Central memory CD8-positive, alpha-beta T cell (primary cell): ENCODE measurements around the gene ARIH2.

Experiments
- ATAC-seq: fragments of 150-1000 bp; cut with Tn5 transposase; replicated peaks from 2 replicates; pipeline ENCODE4 v1.10.0; 2022; ENCODE audit warnings: mild to moderate bottlenecking, moderate FRiP score, moderate number of reproducible peaks; ENCODE audit not compliant: poor library complexity, severe bottlenecking; ENCODE audit errors: extremely low read depth
- DNase-seq, 2 donors: peaks; one replicate each; pipeline ENCODE4 v3.0.0; 2021; ENCODE audit warnings: low spot score in 2 of 2
- H3K27ac Mint-ChIP-seq: one replicate; pipeline ENCODE4 v1.8.0; 2022; ENCODE audit warnings: low read depth, mild to moderate bottlenecking, moderate library complexity, mixed read lengths
- H3K27me3 Mint-ChIP-seq: one replicate; pipeline ENCODE4 v1.8.0; 2022; ENCODE audit warnings: mixed read lengths
- H3K36me3 Mint-ChIP-seq: one replicate; pipeline ENCODE4 v1.8.0; 2022; ENCODE audit warnings: mild to moderate bottlenecking, moderate library complexity, mixed read lengths; ENCODE audit not compliant: insufficient read depth
- H3K4me1 Mint-ChIP-seq: one replicate; pipeline ENCODE4 v1.8.0; 2022; ENCODE audit warnings: mixed read lengths
- H3K4me3 Mint-ChIP-seq: one replicate; pipeline ENCODE4 v1.8.0; 2022; ENCODE audit warnings: mild to moderate bottlenecking, moderate library complexity, mixed read lengths
- H3K9me3 Mint-ChIP-seq: one replicate; pipeline ENCODE4 v1.8.0; 2022; ENCODE audit warnings: mixed read lengths

ARIH2 gene

DNA sequence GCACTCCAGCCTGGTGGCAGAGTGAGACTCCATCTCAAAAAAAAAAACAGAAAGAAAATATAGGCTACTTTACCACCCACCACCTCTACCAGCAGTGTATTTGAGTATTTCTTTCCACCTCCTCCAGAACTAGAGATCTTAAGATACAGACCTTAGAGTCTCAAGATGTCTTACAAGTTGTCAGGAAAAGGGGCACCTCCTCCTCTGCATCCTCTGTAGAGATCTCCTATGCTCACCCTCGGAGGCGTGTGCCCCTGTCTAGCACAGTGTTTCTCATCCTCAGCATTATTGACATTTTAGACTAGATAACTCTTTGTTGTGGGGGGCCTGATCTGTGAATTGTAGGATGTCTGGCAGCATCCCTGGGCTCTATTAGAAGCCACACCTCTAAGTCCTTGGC is 43.7 kb downstream of the ARIH2 start:
- Mint-ChIP-seq H3K36me3 (peaks cover 34% of the 10 kb centered on the region), H3K9me3 (no peaks in the 10 kb centered on the region), H3K4me3 (no peak overlapping the region), H3K27ac (no peak overlapping the region), H3K27me3 (no peaks in the 10 kb centered on the region), H3K4me1 (peaks cover 5% of the 10 kb centered on the region)
- ATAC-seq (no peak), DNase-seq (no peak)

DNA sequence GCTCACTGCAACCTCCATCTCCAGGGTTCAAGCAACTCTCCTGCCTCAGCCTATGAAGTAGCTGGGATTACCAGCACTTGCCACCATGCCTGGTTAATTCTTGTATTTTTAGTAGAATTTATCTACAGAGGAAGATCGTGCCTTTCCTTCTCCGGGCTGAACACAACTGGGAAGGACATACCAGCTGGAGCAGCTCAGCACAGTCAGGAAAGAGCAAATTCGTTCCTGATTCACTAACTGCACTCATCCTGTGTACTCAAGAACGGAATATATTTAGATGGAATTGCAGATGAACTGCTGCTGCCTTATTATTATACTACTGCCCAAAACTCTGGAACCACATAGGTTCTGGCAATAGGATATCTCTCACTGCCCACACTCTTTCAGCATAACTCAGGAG is 44.3 kb downstream of the ARIH2 start:
- no peak for DNase-seq
- H3K36me3 Mint-ChIP-seq, result peaks cover 36% of the 10 kb centered on the region
- ATAC-seq, result no peak

DNA sequence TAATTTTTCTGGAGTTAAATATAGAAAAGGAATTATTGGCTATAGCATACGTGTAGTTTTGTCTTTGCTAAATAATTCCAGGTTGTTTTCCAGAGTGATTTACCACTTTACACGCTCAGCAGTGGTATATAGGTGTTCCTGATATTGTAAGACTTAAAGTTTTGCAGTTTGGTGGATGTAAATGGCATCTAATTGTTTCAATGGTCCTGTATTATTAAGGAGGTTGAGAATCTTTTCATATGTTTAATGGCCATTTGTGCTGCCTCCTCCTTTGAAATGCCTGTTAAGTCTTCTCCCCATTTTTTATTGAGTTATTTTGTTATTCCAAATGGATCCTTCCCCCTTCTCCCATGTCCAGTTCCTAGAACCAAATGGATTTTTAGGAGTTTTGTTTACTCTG is 44.9 kb downstream of the ARIH2 start:
- H3K27me3 Mint-ChIP-seq, result no peaks in the 10 kb centered on the region

More for the DNA sequence above, 44.3 kb downstream of the ARIH2 start:
- H3K9me3 Mint-ChIP-seq, result no peaks in the 10 kb centered on the region
- H3K27me3 Mint-ChIP-seq, result no peaks in the 10 kb centered on the region
- H3K27ac Mint-ChIP-seq, result no peak overlapping the region
- H3K4me1 Mint-ChIP-seq, result peaks cover 5% of the 10 kb centered on the region
- H3K4me3 Mint-ChIP-seq, result no peak overlapping the region

DNA sequence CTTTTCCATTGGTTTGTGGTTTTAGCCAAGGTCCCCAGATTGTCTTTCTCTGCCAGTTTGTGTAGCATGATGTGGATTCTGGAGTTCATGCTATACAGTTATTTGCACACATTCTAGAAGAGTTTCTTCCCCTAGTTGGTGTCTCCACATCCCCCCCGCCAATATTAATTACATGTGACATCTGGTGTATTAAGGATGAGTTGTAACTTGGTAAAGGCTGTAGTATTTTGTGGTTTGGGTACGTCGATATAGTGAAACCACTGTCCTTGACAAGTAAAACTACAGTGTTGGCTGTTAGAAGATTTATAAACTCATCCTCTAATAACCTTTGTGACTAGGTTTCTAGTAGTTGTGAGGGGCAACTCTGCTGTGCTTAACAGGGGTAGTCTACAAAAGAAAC is 47.7 kb downstream of the ARIH2 start:
- Mint-ChIP-seq H3K4me1 (peaks cover 5% of the 10 kb centered on the region), H3K4me3 (no peak overlapping the region), H3K27ac (no peak overlapping the region), H3K9me3 (no peaks in the 10 kb centered on the region), H3K36me3 (peaks cover 66% of the 10 kb centered on the region), H3K27me3 (no peaks in the 10 kb centered on the region)
- DNase-seq (no peak), ATAC-seq (peak; percentile 40)

More for the DNA sequence above, 44.9 kb downstream of the ARIH2 start:
- peaks cover 40% of the 10 kb centered on the region for H3K36me3 Mint-ChIP-seq
- H3K27ac Mint-ChIP-seq, result no peak overlapping the region
- peaks cover 5% of the 10 kb centered on the region for H3K4me1 Mint-ChIP-seq
- DNase-seq, result no peak
- no peaks in the 10 kb centered on the region for H3K9me3 Mint-ChIP-seq
- no peak overlapping the region for H3K4me3 Mint-ChIP-seq
- ATAC-seq, result no peak

DNA sequence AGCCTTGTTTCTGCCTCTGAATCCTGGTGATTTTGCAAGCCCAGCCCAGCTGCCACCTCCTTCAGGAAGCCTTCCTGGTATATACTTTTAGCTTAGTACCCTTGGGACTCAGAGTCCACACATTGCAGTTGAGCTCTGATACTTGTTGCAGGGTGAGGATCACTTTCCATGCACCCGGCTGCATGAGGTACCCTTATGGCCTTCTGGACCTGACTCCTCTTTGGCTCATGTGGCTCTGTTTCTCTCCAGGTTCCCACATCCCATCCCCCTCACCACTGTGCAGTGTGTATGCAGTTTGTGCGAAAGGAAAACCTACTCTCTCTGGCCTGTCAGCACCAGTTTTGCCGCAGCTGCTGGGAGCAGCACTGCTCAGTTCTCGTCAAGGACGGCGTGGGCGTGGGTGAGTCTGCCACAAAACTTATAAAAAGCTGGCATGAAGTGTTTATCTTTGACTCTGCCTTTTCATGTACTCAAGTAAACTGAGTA is 48.3 kb downstream of the ARIH2 start:
- Mint-ChIP-seq H3K27ac (no peak overlapping the region), H3K9me3 (no peaks in the 10 kb centered on the region), H3K4me1 (peaks cover 5% of the 10 kb centered on the region), H3K4me3 (no peak overlapping the region), H3K36me3 (peaks cover 71% of the 10 kb centered on the region), H3K27me3 (no peaks in the 10 kb centered on the region)
- DNase-seq (no peak), ATAC-seq (no peak)

DNA sequence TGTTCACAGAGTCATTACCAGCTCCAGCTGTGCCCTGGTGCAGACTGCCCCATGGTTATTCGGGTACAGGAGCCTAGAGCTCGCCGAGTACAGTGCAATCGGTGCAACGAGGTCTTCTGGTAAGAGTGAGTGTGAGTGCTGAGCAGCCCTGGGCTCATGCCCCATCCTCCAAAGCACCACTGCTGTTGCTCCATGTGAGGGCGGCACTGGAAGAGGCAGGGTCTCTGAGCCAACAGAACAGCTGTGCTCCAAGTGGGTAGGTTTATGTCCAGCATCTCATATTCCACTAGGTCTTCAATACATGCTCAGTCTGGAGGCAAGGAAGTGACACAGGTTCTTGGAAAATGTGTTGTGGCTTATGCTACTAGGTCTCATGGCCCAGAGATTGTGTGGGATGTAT is 51.9 kb downstream of the ARIH2 start:
- DNase-seq, result no peak
- no peaks in the 10 kb centered on the region for H3K27me3 Mint-ChIP-seq

DNA sequence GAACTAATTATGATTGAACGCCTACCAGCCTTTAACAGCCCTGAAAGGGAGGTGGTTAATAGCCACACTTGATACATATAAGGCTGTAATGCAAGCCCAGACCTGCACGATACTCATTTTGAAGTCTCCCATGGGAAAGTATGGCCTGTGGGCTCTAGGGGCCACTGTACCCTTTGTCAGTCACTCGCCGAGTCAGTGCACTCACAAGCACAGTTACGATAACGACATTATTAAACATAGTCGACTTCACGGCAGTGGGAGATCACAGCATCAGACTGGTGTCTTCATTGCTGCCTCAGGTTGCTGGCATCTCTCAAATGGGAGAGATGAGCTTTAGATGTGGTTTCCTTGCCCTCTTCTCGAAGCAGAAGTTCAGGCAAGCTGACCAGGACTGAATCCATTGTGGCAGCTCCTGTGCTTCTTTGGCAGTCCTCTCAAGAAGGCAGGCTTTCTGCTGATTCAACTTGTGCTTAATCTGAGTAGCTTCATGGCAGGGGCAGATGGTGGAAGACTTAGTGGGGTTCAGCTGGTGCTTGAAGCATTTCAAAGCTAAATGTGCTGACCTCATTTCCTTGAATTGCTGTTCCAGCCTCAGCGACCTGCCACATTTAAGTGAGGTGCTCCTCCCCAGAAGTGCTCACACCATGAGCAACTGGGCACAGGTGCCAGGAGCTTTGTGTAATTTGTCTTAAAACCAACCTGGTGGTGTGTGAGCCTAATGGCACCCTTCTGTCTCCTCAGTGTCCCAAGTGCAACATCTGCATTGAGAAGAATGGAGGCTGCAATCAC is 55.6 kb downstream of the ARIH2 start:
- H3K9me3 Mint-ChIP-seq, result no peaks in the 10 kb centered on the region
- no peak for ATAC-seq
- no peak for DNase-seq
- no peaks in the 10 kb centered on the region for H3K4me1 Mint-ChIP-seq
- peaks cover 80% of the 10 kb centered on the region for H3K36me3 Mint-ChIP-seq
- no peak overlapping the region for H3K4me3 Mint-ChIP-seq
- H3K27me3 Mint-ChIP-seq, result no peaks in the 10 kb centered on the region
- H3K27ac Mint-ChIP-seq, result no peak overlapping the region

More for the DNA sequence above, 51.9 kb downstream of the ARIH2 start:
- H3K4me3 Mint-ChIP-seq, result no peak overlapping the region
- H3K4me1 Mint-ChIP-seq, result peaks cover 5% of the 10 kb centered on the region
- no peak for ATAC-seq
- H3K27ac Mint-ChIP-seq, result no peak overlapping the region
- H3K9me3 Mint-ChIP-seq, result no peaks in the 10 kb centered on the region
- H3K36me3 Mint-ChIP-seq, result peaks cover 82% of the 10 kb centered on the region

DNA sequence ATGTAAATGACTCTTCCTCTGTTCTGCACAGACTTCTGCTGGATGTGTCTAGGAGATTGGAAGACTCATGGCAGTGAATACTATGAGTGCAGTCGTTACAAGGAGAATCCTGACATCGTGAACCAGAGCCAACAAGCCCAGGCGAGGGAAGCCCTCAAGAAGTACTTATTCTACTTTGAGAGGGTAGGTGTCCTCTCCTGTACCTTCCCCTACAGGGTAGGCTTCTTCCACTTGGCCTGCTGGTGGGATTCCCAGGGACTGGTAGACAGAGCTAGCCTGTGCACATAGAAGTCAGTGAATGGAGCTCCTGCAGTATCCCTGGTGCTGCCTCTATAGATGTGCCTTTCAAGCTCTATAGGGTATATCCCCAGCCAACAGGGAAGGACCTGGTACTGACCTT is 60.8 kb downstream of the ARIH2 start:
- H3K27me3 Mint-ChIP-seq, result no peaks in the 10 kb centered on the region
- H3K4me3 Mint-ChIP-seq, result no peak overlapping the region
- H3K36me3 Mint-ChIP-seq, result peaks cover 67% of the 10 kb centered on the region
- no peaks in the 10 kb centered on the region for H3K9me3 Mint-ChIP-seq
- no peak overlapping the region for H3K27ac Mint-ChIP-seq
- no peaks in the 10 kb centered on the region for H3K4me1 Mint-ChIP-seq
- ATAC-seq (no peak), DNase-seq (no peak)

DNA sequence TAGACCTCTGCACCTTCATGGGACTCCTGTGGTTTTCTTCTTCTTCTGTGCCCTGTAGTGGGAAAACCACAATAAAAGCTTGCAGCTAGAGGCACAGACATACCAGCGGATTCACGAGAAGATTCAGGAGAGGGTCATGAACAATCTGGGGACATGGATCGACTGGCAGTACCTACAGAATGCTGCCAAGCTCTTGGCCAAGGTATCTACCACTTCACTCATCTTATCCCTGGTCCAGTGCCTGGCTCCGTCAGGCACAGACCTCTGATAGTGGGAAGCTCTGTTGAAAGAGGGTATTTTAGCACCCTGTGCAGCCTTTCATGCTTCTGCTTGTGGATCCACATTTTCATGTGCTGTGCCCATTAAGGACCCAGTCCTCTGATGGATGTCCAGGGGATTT is 61.7 kb downstream of the ARIH2 start:
- Mint-ChIP-seq H3K9me3 (no peaks in the 10 kb centered on the region), H3K27me3 (no peaks in the 10 kb centered on the region), H3K36me3 (peaks cover 59% of the 10 kb centered on the region), H3K4me1 (no peaks in the 10 kb centered on the region), H3K27ac (no peak overlapping the region), H3K4me3 (no peak overlapping the region)
- ATAC-seq (no peak), DNase-seq (no peak)

DNA sequence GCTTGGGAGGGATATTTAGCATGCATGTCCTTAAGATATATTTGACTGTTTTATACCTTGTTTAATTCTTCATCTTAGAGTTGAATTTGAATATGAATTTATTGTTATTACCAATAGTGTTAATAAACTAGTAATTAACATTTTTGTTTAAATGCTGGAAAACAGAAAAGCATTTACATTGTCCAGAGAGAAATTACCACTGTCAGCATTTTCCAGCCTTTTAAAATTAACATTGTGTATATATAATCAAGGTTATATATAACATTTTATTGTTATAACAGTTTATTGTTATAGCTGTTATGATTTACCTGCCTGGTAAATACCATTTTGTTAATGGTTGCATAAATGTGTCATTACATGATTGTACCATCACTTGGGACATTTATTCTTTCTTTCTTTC is 63.4 kb downstream of the ARIH2 start:
- Mint-ChIP-seq H3K9me3 (no peaks in the 10 kb centered on the region), H3K4me3 (no peak overlapping the region), H3K27me3 (no peaks in the 10 kb centered on the region), H3K4me1 (no peaks in the 10 kb centered on the region), H3K36me3 (peaks cover 48% of the 10 kb centered on the region), H3K27ac (peak overlapping the region; percentile 35)
- DNase-seq (no peak), ATAC-seq (no peak)

DNA sequence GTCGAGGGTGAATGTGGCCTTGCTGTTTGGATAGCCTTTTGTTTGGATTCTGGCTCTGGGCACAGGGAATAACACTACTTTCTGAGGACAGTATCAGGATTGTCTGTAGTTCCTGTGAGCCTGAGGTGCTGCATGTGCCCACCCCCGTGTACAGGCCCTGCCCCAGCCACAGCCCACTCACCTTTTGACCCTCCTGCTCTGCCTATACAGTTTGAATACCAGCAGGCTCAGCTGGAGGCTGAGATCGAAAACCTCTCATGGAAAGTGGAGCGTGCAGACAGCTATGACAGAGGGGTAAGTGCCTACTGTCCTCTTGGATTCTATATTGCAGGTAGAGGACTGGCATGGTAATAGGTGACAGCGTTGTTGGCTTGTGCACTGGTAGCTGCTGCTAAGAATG is 64.0 kb downstream of the ARIH2 start:
- H3K4me3 Mint-ChIP-seq, result no peak overlapping the region
- peak overlapping the region; percentile 35 for H3K27ac Mint-ChIP-seq
- H3K36me3 Mint-ChIP-seq, result peaks cover 45% of the 10 kb centered on the region
- no peaks in the 10 kb centered on the region for H3K9me3 Mint-ChIP-seq
- ATAC-seq, result no peak
- H3K27me3 Mint-ChIP-seq, result no peaks in the 10 kb centered on the region
- DNase-seq, result no peak
- peaks cover 2% of the 10 kb centered on the region for H3K4me1 Mint-ChIP-seq

DNA sequence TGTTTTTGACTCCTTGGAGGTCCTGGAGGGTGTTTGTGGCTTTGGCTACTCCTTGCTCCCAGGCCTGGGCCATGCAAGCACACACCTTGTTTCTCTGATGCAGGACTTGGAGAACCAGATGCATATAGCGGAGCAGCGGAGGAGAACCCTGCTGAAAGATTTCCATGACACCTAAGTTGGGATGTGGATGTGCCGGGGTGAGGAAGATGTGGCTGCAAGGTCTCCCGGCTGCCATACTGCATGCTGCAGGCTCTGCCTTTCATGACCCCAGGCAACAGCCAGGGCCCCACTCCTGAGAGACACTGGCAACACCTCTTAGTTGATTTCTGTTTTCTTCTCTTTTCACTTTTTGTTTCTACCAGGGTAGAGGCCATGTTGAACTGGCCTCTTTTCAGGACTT is 64.5 kb downstream of the ARIH2 start:
- Mint-ChIP-seq H3K9me3 (no peaks in the 10 kb centered on the region), H3K27me3 (no peaks in the 10 kb centered on the region), H3K36me3 (peaks cover 43% of the 10 kb centered on the region), H3K27ac (no peak overlapping the region), H3K4me3 (no peak overlapping the region), H3K4me1 (peaks cover 6% of the 10 kb centered on the region)
- ATAC-seq (no peak), DNase-seq (no peak)

DNA sequence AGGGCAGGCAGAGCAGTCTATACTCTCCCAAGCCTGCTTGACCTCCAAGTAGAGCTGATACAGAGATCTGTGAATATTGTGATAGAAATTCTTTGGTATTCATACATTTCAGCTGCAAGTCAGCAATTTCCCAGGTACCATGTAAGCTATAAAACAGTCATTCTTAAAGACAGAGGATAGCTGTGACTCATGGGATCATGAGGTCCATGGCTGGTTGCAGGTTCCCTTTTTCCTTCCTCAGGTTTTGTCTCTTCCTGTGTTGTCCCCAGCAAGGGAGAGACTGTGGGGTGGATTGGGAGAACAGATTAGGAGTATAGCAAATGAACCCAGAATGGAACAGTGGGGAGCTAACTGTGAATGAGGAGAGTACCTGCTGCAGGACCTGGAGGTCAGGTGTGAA is 66.0 kb downstream of the ARIH2 start:
- no peak for DNase-seq
- no peak for ATAC-seq
- Mint-ChIP-seq H3K27me3 (no peaks in the 10 kb centered on the region), H3K4me1 (peaks cover 17% of the 10 kb centered on the region), H3K36me3 (peaks cover 33% of the 10 kb centered on the region), H3K4me3 (no peak overlapping the region), H3K9me3 (no peaks in the 10 kb centered on the region), H3K27ac (no peak overlapping the region)
